ENCODE data around the gene ABCB4.

ABCB4 gene

GRCh38 chr7:87424075-87424474, 51.4 kb downstream of the ABCB4 start:
- no peaks in the 10 kb centered on the region for H3K36me3 ChIP-seq (ENCODE audit: control insufficient read depth, insufficient read depth, low read length)
- H3K79me2 ChIP-seq = no peaks in the 10 kb centered on the region
- no peak overlapping the region for H3K27ac ChIP-seq
- no peaks in the 10 kb centered on the region for H3K27me3 ChIP-seq (ENCODE audit: control insufficient read depth, insufficient read depth, low read length)
- no peaks in the 10 kb centered on the region for H3K9me3 ChIP-seq (ENCODE audit: control insufficient read depth, low read length)
- no peak overlapping the region for H3K9ac ChIP-seq
- no peak overlapping the region for H3K4me3 ChIP-seq (ENCODE audit: low read depth, low read length)
- TF ChIP-seq, protein P1, sequence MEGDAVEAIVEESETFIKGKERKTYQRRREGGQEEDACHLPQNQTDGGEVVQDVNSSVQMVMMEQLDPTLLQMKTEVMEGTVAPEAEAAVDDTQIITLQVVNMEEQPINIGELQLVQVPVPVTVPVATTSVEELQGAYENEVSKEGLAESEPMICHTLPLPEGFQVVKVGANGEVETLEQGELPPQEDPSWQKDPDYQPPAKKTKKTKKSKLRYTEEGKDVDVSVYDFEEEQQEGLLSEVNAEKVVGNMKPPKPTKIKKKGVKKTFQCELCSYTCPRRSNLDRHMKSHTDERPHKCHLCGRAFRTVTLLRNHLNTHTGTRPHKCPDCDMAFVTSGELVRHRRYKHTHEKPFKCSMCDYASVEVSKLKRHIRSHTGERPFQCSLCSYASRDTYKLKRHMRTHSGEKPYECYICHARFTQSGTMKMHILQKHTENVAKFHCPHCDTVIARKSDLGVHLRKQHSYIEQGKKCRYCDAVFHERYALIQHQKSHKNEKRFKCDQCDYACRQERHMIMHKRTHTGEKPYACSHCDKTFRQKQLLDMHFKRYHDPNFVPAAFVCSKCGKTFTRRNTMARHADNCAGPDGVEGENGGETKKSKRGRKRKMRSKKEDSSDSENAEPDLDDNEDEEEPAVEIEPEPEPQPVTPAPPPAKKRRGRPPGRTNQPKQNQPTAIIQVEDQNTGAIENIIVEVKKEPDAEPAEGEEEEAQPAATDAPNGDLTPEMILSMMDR (IDR thresholded peaks at IDR 0.05) = no peak
- H3K4me1 ChIP-seq = no peaks in the 10 kb centered on the region
- no peak overlapping the region for H2AFZ ChIP-seq
- no peak overlapping the region for H3K4me2 ChIP-seq (ENCODE audit: low read length)

GRCh38 chr7:87420173-87420572, 55.3 kb downstream of the ABCB4 start:
- TF ChIP-seq, protein P1 (IDR thresholded peaks at IDR 0.05) = no peak
- Histone ChIP-seq H3K4me1 (no peaks in the 10 kb centered on the region), H3K9ac (no peak overlapping the region), H3K36me3 (ENCODE audit: control insufficient read depth, insufficient read depth, low read length) (no peaks in the 10 kb centered on the region), H3K27me3 (ENCODE audit: control insufficient read depth, insufficient read depth, low read length) (no peaks in the 10 kb centered on the region), H3K9me3 (ENCODE audit: control insufficient read depth, low read length) (no peaks in the 10 kb centered on the region), H3K4me3 (ENCODE audit: low read depth, low read length) (no peak overlapping the region), H3K27ac (no peak overlapping the region), H3K4me2 (ENCODE audit: low read length) (no peak overlapping the region), H2AFZ (no peak overlapping the region), H3K79me2 (no peaks in the 10 kb centered on the region)

GRCh38 chr7:87416682-87417587, 58.5 kb downstream of the ABCB4 start:
- Histone ChIP-seq H3K79me2 (no peaks in the 10 kb centered on the region), H3K27ac (no peak overlapping the region), H3K36me3 (ENCODE audit: control insufficient read depth, insufficient read depth, low read length) (no peaks in the 10 kb centered on the region), H2AFZ (no peak overlapping the region), H3K4me3 (ENCODE audit: low read depth, low read length) (no peak overlapping the region), H3K27me3 (ENCODE audit: control insufficient read depth, insufficient read depth, low read length) (no peaks in the 10 kb centered on the region), H3K4me2 (ENCODE audit: low read length) (no peak overlapping the region), H3K9ac (no peak overlapping the region), H3K9me3 (ENCODE audit: control insufficient read depth, low read length) (no peaks in the 10 kb centered on the region), H3K4me1 (no peaks in the 10 kb centered on the region)
- TF ChIP-seq, protein P1 (IDR thresholded peaks at IDR 0.05) = peak; percentile 66

DNA sequence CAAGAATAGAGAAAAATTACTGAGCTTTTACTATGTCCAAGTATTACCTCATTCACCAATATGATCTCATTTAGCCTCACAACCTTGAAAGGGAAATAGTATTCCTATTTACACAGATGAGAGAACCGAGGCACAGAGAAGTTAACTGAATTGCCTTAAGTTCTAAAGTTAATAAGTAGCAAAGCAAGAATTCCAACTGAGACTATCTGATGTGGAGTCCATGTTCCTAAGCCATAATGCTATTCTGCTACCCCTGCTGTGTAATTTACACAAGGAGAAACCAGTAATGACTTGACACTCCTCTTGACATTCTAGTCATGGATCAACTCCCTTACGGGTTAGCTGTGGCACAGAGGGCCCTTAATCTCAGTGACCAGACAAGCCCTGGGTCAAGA, 60.7 kb downstream of the ABCB4 start:
- H3K9ac ChIP-seq = no peak overlapping the region
- H3K36me3 ChIP-seq (ENCODE audit: control insufficient read depth, insufficient read depth, low read length) = no peaks in the 10 kb centered on the region
- H3K4me3 ChIP-seq (ENCODE audit: low read depth, low read length) = no peak overlapping the region
- no peaks in the 10 kb centered on the region for H3K79me2 ChIP-seq
- no peaks in the 10 kb centered on the region for H3K4me1 ChIP-seq
- no peak overlapping the region for H2AFZ ChIP-seq
- TF ChIP-seq, protein P1 (IDR thresholded peaks at IDR 0.05) = no peak
- no peak overlapping the region for H3K4me2 ChIP-seq (ENCODE audit: low read length)
- no peak overlapping the region for H3K27ac ChIP-seq
- H3K27me3 ChIP-seq (ENCODE audit: control insufficient read depth, insufficient read depth, low read length) = no peaks in the 10 kb centered on the region
- H3K9me3 ChIP-seq (ENCODE audit: control insufficient read depth, low read length) = no peaks in the 10 kb centered on the region

All from parathyroid adenoma (tissue), 2 donors.